ENCODE measurements around the gene RPL22. TPM values are rescaled to one million over a fixed set of nuclear protein-coding genes. Genes with fewer than 3 reads are reported as not detected.

The RPL22 gene
- total and polyA plus RNA-seq, 2 of the 4 experiments (the other 2 are of a cell fraction): 26.2 to 131 TPM

DNA sequence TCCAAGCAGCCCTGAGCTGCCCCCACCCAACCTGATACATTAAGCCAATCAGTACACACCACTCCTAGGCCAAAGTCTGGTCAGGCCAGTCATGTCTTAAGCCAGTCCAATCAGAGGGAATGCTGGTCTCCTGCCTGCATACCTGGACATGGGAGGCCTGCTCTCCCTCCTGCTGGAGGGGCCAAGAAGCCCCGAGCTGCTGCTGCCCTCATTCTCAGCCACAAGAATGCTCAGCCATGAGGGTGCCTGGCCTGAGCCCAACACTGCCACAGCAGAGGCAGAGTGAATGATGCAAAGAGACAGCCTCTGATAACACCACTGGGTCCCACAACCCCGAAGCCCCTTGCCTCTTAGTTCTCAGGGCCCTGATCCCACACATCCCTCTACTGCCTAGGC, 42.3 kb downstream of the RPL22 start:
- H4K8ac ChIP-seq (ENCODE audit: low read depth in 2 of 2, low read length in 2 of 2): no peak overlapping the region
- no peaks in the 10 kb centered on the region for H3K4me1 ChIP-seq (ENCODE audit: control insufficient read depth, insufficient read depth, low read length)
- no peak overlapping the region for H2AK9ac ChIP-seq (replicated peaks; ENCODE audit: low read depth, low read length, poor library complexity)
- H4K5ac ChIP-seq (ENCODE audit: low read depth, low read length): no peak overlapping the region
- H2BK5ac ChIP-seq (ENCODE audit: low read depth, low read length, poor library complexity, severe bottlenecking): no peak overlapping the region
- H3K56ac ChIP-seq (ENCODE audit: extremely low read depth, insufficient read depth, low read length): no peak overlapping the region
- no TSS peak for BruUV-seq (replicated peaks)
- H3K79me1 ChIP-seq (ENCODE audit: low read depth in 1 of 2, low read length in 2 of 2): no peaks in the 10 kb centered on the region
- no peak overlapping the region for H3K4me3 ChIP-seq (ENCODE audit: insufficient read depth, low read depth, low read length)
- no peak overlapping the region for H3K27ac ChIP-seq (ENCODE audit: insufficient read depth, low read length)
- H3K9me1 ChIP-seq (ENCODE audit: insufficient read depth, low read length): no peaks in the 10 kb centered on the region
- no peak overlapping the region for H2AFZ ChIP-seq (replicated peaks; ENCODE audit: low read length, poor library complexity)
- no peak overlapping the region for H3K9ac ChIP-seq (ENCODE audit: low read depth, low read length)
- in situ Hi-C loops (cut with MboI; ENCODE audit: low sequenced_read_pairs) (no loop called here), intact Hi-C loops (cut with micrococcal nuclease) (no loop called here), dilution Hi-C loops (cut with HindIII; ENCODE audit: low sequenced_read_pairs, unreplicated experiment) (no loop called here)
- no peak overlapping the region for H2BK120ac ChIP-seq (ENCODE audit: low read depth, low read length)
- no peak overlapping the region for H3K14ac ChIP-seq (replicated peaks; ENCODE audit: low read depth, low read length)
- H2AK5ac ChIP-seq (ENCODE audit: low read depth, low read length): no peak overlapping the region
- H2BK15ac ChIP-seq (ENCODE audit: low read depth, low read length): no peak overlapping the region
- H3K18ac ChIP-seq (ENCODE audit: low read depth, low read length): no peak overlapping the region
- H3K4me2 ChIP-seq (ENCODE audit: low read depth, low read length): no peak overlapping the region
- no CpG with 5 or more reads among the region's 2 CpGs for WGBS, 2 experiments (ENCODE audit: extremely low coverage in 2 of 2, insufficient read length in 1 of 2)
- ATAC-seq (ENCODE audit: low read depth) (no peak; the same call in 1 of the 2 replicates), DNase-seq (no peak)
- peaks cover 11% of the 10 kb centered on the region; the same call in 1 of the 2 replicates for H3K27me3 ChIP-seq (ENCODE audit: control insufficient read depth, insufficient read depth, low read length)
- no peaks in the 10 kb centered on the region for H3K36me3 ChIP-seq (ENCODE audit: control insufficient read depth, insufficient read depth, low read length)
- no peak overlapping the region for H3K23ac ChIP-seq (ENCODE audit: low read depth, low read length)
- POLR2A ChIA-PET (ENCODE audit: unreplicated experiment): interaction anchor here (0.6 kb wide), 1 partner anchor 17 kb away, joined by 3 read pairs; no protein-coding TSS in a partner anchor
- H3K4ac ChIP-seq (ENCODE audit: low read depth, low read length): no peak overlapping the region
- H3K9me3 ChIP-seq (ENCODE audit: control insufficient read depth, insufficient read depth, low read length): no peaks in the 10 kb centered on the region
- CTCF ChIA-PET: no interaction called here
- TF ChIP-seq, protein P1, sequence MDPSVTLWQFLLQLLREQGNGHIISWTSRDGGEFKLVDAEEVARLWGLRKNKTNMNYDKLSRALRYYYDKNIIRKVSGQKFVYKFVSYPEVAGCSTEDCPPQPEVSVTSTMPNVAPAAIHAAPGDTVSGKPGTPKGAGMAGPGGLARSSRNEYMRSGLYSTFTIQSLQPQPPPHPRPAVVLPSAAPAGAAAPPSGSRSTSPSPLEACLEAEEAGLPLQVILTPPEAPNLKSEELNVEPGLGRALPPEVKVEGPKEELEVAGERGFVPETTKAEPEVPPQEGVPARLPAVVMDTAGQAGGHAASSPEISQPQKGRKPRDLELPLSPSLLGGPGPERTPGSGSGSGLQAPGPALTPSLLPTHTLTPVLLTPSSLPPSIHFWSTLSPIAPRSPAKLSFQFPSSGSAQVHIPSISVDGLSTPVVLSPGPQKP (IDR thresholded peaks at IDR 0.05; ENCODE audit: borderline replicate concordance, low read depth, low read length): no peak
- no peak for TF ChIP-seq MXI1 (IDR thresholded peaks at IDR 0.05; ENCODE audit: borderline replicate concordance, low read depth, low read length)
- no peak for TF ChIP-seq SMC3 (IDR thresholded peaks at IDR 0.05; ENCODE audit: low read depth, low read length)
- no peak for TF ChIP-seq FOS (IDR thresholded peaks at IDR 0.05; ENCODE audit: low read depth, low read length)
- no peak for TF ChIP-seq MAZ (IDR thresholded peaks at IDR 0.05; ENCODE audit: borderline replicate concordance, low read depth, low read length)
- TF ChIP-seq, protein P2, sequence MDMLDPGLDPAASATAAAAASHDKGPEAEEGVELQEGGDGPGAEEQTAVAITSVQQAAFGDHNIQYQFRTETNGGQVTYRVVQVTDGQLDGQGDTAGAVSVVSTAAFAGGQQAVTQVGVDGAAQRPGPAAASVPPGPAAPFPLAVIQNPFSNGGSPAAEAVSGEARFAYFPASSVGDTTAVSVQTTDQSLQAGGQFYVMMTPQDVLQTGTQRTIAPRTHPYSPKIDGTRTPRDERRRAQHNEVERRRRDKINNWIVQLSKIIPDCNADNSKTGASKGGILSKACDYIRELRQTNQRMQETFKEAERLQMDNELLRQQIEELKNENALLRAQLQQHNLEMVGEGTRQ (IDR thresholded peaks at IDR 0.05; ENCODE audit: low read depth, low read length): no peak
- TF ChIP-seq RAD21 (IDR thresholded peaks at IDR 0.05; ENCODE audit: low read length): no peak
- peaks cover 3% of the 10 kb centered on the region; the same call in 1 of the 2 replicates for H4K20me1 ChIP-seq (ENCODE audit: insufficient read depth, low read length)
- H2BK20ac ChIP-seq (ENCODE audit: low read depth, low read length): no peak overlapping the region
- no peak overlapping the region for H4K91ac ChIP-seq (ENCODE audit: insufficient read depth, low read depth, low read length)

All from IMR-90 (cell line).